H1 (cell line): Measurements from ENCODE around the gene TAF6. TPM values are rescaled to one million over a fixed set of nuclear protein-coding genes. Genes with fewer than 3 reads are reported as not detected.

Source experiments
- CTCF ChIA-PET: fragments of 300-600 bp; sonication (Branson Sonifier 250); formaldehyde crosslinking; loops from one replicate; lab custom pipeline; 2021; ENCODE audit not compliant: partially characterized antibody; lab: Charles Lee
- POLR2A ChIA-PET: fragments of 300-600 bp; sonication (Branson Sonifier 250); formaldehyde crosslinking; loops from one replicate; lab custom pipeline; 2021; ENCODE audit warnings: inconsistent platforms; ENCODE audit not compliant: partially characterized antibody; lab: Charles Lee
- DNase-seq, 2 experiments: peaks; one replicate each; pipeline versions ENCODE4 v3.0.0 to v3.0.0-alpha.2; 2010 to 2022; ENCODE audit warnings: low spot score in 2 of 2, low read depth in 1 of 2, mixed read lengths in 1 of 2
- FAIRE-seq: peaks from 2 replicates; lab custom pipeline; 2011; peaks lifted over from hg19 to GRCh38; lab: Jason Lieb, UNC
- H2AFZ ChIP-seq: 2 replicates; pipeline ENCODE4 v1.8.1; 2012; ENCODE audit warnings: low read length, inconsistent platforms
- H2AK5ac ChIP-seq: 2 replicates; pipeline ENCODE4 v1.6.1; 2013; ENCODE audit warnings: low read depth, low read length
- H2BK120ac ChIP-seq: replicated peaks from 2 replicates; pipeline ENCODE3; 2013; ENCODE audit warnings: low read depth, low read length, inconsistent platforms
- H2BK12ac ChIP-seq: 2 replicates; pipeline ENCODE4 v1.6.1; 2013; ENCODE audit warnings: low read depth, low read length
- H2BK15ac ChIP-seq: 2 replicates; pipeline ENCODE4 v1.6.1; 2013; ENCODE audit warnings: low read length
- H2BK20ac ChIP-seq: 2 replicates; pipeline ENCODE4 v1.6.1; 2013; ENCODE audit warnings: low read length
- H2BK5ac ChIP-seq: 2 replicates; pipeline ENCODE4 v1.6.1; 2013; ENCODE audit warnings: low read depth, low read length
- H3K14ac ChIP-seq: 2 replicates; pipeline ENCODE4 v1.6.1; 2013; ENCODE audit warnings: inconsistent platforms; ENCODE audit not compliant: insufficient read length
- H3K18ac ChIP-seq: 2 replicates; pipeline ENCODE4 v1.6.1; 2013; ENCODE audit warnings: low read length; ENCODE audit errors: extremely low read depth
- H3K23ac ChIP-seq: 2 replicates; pipeline ENCODE4 v1.6.1; 2013; ENCODE audit warnings: inconsistent platforms; ENCODE audit not compliant: insufficient read length
- H3K23me2 ChIP-seq: 2 replicates; pipeline ENCODE4 v1.6.1; 2013; ENCODE audit warnings: low read depth, low read length
- H3K27ac ChIP-seq: 2 replicates; pipeline ENCODE4 v1.6.1; 2011; ENCODE audit warnings: low read depth, low read length, inconsistent platforms
- H3K27me3 ChIP-seq, 4 experiments: replicated peaks in 1 of 4; 1 replicate in 1 of 4; 2 replicates in 3 of 4; pipeline versions ENCODE4 v1.6.1 to v1.8.1; 2011 to 2013; ENCODE audit warnings: low read length in 3 of 4, mild to moderate bottlenecking in 3 of 4, inconsistent platforms in 2 of 4, mixed read lengths in 2 of 4, moderate library complexity in 1 of 4; ENCODE audit not compliant: control insufficient read depth in 3 of 4, insufficient read depth in 3 of 4; ENCODE audit errors: extremely low read depth in 1 of 4
- H3K36me3 ChIP-seq, 4 experiments: 2 replicates each; pipeline versions ENCODE4 v1.6.1 to v1.8.1; 2011 to 2013; ENCODE audit warnings: mild to moderate bottlenecking in 4 of 4, low read length in 3 of 4, moderate library complexity in 2 of 4, control low read depth in 1 of 4, inconsistent platforms in 1 of 4; ENCODE audit not compliant: insufficient read depth in 4 of 4, control insufficient read depth in 2 of 4
- H3K4ac ChIP-seq: replicated peaks from 2 replicates; pipeline ENCODE3; 2013; ENCODE audit warnings: low read length, low read depth, mixed read lengths, inconsistent platforms; ENCODE audit not compliant: insufficient read length
- H3K4me1 ChIP-seq, 4 experiments: replicated peaks in 1 of 4; 1 replicate in 1 of 4; 2 replicates in 3 of 4; pipeline versions ENCODE4 v1.6.1 to v1.8.1; 2011 to 2013; ENCODE audit warnings: low read length in 3 of 4, inconsistent platforms in 2 of 4, mixed read lengths in 1 of 4; ENCODE audit not compliant: insufficient read depth in 4 of 4, control insufficient read depth in 3 of 4
- H3K4me2 ChIP-seq, 2 experiments: 2 replicates each; pipeline versions ENCODE4 v1.6.1 to v1.8.1; 2011 to 2013; ENCODE audit warnings: low read depth in 2 of 2, low read length in 2 of 2, control low read depth in 1 of 2, inconsistent platforms in 1 of 2, mild to moderate bottlenecking in 1 of 2; ENCODE audit not compliant: insufficient read depth in 1 of 2
- H3K4me3 ChIP-seq, 4 experiments: fragments of 200-600, 300-600 bp in 1 of 4; sonication (generic), shearing (Covaris generic), sonication (Bioruptor Twin) in 1 of 4; 2 replicates each; pipeline versions ENCODE4 v1.5.1 to v1.8.1; 2011 to 2016; ENCODE audit warnings: low read length in 4 of 4, low read depth in 3 of 4, control low read depth in 2 of 4, inconsistent platforms in 2 of 4, mild to moderate bottlenecking in 2 of 4, mixed read lengths in 1 of 4, moderate library complexity in 1 of 4; ENCODE audit not compliant: insufficient read depth in 2 of 4; ENCODE audit errors: extremely low read depth in 1 of 4
- H3K56ac ChIP-seq: replicated peaks from 2 replicates; pipeline ENCODE3; 2013; ENCODE audit warnings: low read depth, mild to moderate bottlenecking, mixed read lengths, low read length, inconsistent platforms; ENCODE audit not compliant: insufficient read length
- H3K79me1 ChIP-seq: 2 replicates; pipeline ENCODE4 v1.6.1; 2013; ENCODE audit warnings: low read depth, low read length, control low read depth
- H3K79me2 ChIP-seq, 2 experiments: 2 replicates each; pipeline versions ENCODE4 v1.6.1 to v1.8.1; 2012 to 2013; ENCODE audit warnings: low read length in 2 of 2, mild to moderate bottlenecking in 2 of 2, inconsistent platforms in 1 of 2; ENCODE audit not compliant: insufficient read depth in 2 of 2, control insufficient read depth in 1 of 2
- H3K9ac ChIP-seq, 4 experiments: replicated peaks in 1 of 4; 1 replicate in 1 of 4; 2 replicates in 3 of 4; pipeline versions ENCODE4 v1.6.1 to v1.8.1; 2011 to 2013; ENCODE audit warnings: low read depth in 3 of 4, low read length in 3 of 4, control low read depth in 2 of 4, mild to moderate bottlenecking in 2 of 4, moderate library complexity in 2 of 4, inconsistent platforms in 1 of 4; ENCODE audit errors: extremely low read depth in 1 of 4
- H3K9me3 ChIP-seq, 2 experiments: 2 replicates each; pipeline versions ENCODE4 v1.6.1 to v1.8.1; 2012 to 2013; ENCODE audit warnings: mild to moderate bottlenecking in 2 of 2, moderate library complexity in 2 of 2, control low read depth in 1 of 2, inconsistent platforms in 1 of 2, low read depth in 1 of 2, low read length in 1 of 2, mixed read lengths in 1 of 2; ENCODE audit not compliant: insufficient read depth in 2 of 2
- H4K20me1 ChIP-seq, 2 experiments: replicated peaks in 1 of 2; 2 replicates each; pipeline versions ENCODE3 to v1.8.1; 2011 to 2013; ENCODE audit warnings: inconsistent platforms in 2 of 2, low read length in 2 of 2, mild to moderate bottlenecking in 1 of 2; ENCODE audit not compliant: insufficient read depth in 2 of 2, control insufficient read depth in 1 of 2
- H4K5ac ChIP-seq: 2 replicates; pipeline ENCODE4 v1.6.1; 2013; ENCODE audit warnings: low read length, low read depth, mixed read lengths, inconsistent platforms; ENCODE audit not compliant: insufficient read length
- H4K8ac ChIP-seq: 2 replicates; pipeline ENCODE4 v1.8.0; 2013; ENCODE audit warnings: mild to moderate bottlenecking, moderate library complexity, low read length, inconsistent platforms; ENCODE audit not compliant: insufficient read depth; ENCODE audit errors: extremely low read depth
- H4K91ac ChIP-seq: replicated peaks from 2 replicates; pipeline ENCODE3; 2013; ENCODE audit warnings: low read length, mixed read lengths, inconsistent platforms; ENCODE audit not compliant: insufficient read length
- BRCA1 ChIP-seq: IDR thresholded peaks from 2 replicates; pipeline ENCODE4 v1.6.1; 2012; ENCODE audit warnings: low read depth, low read length, improper control_type of control experiment
- CHD2 ChIP-seq: IDR thresholded peaks from 2 replicates; pipeline ENCODE4 v1.6.1; 2012; ENCODE audit warnings: low read length, improper control_type of control experiment
- EZH2 ChIP-seq: fragments of 200-600 bp; sonication (generic); IDR thresholded peaks from 2 replicates; pipeline ENCODE4 v1.7.1; 2012; ENCODE audit warnings: low read depth, mild to moderate bottlenecking, moderate library complexity, low read length, inconsistent platforms; ENCODE audit not compliant: severe bottlenecking
- GTF2F1 ChIP-seq: IDR thresholded peaks from 2 replicates; pipeline ENCODE4 v1.6.1; 2012; ENCODE audit warnings: low read depth, low read length, improper control_type of control experiment, borderline replicate concordance
- JUN ChIP-seq: IDR thresholded peaks from 2 replicates; pipeline ENCODE4 v1.6.1; 2011; ENCODE audit warnings: low read depth, mild to moderate bottlenecking, improper control_type of control experiment, low read length
- JUND ChIP-seq: IDR thresholded peaks from 2 replicates; pipeline ENCODE4 v1.6.1; 2011; ENCODE audit warnings: mild to moderate bottlenecking, improper control_type of control experiment, low read length
- NANOG ChIP-seq: IDR thresholded peaks from 2 replicates; pipeline ENCODE4 v1.6.1; 2011; ENCODE audit warnings: low read length, low read depth, mild to moderate bottlenecking, inconsistent platforms; ENCODE audit not compliant: insufficient read depth, poor library complexity, severe bottlenecking
- POLR2AphosphoS5 ChIP-seq: IDR thresholded peaks from 2 replicates; pipeline ENCODE4 v1.6.1; 2011; ENCODE audit warnings: low read depth, low read length
- RFX5 ChIP-seq: IDR thresholded peaks from 2 replicates; pipeline ENCODE4 v1.6.1; 2011; ENCODE audit warnings: low read depth, low read length, improper control_type of control experiment, borderline replicate concordance
- RXRA ChIP-seq: IDR thresholded peaks from 2 replicates; pipeline ENCODE4 v1.6.1; 2011; ENCODE audit warnings: low read depth, mild to moderate bottlenecking, low read length, moderate library complexity; ENCODE audit not compliant: insufficient read depth
- SP4 ChIP-seq: IDR thresholded peaks from 2 replicates; pipeline ENCODE4 v1.6.1; 2012; ENCODE audit warnings: low read length, inconsistent platforms
- YY1 ChIP-seq: IDR thresholded peaks from 2 replicates; pipeline ENCODE4 v1.6.1; 2011; ENCODE audit warnings: low read depth, mild to moderate bottlenecking, low read length
- ZNF274 ChIP-seq: IDR thresholded peaks from 2 replicates; pipeline ENCODE4 v1.7.0; 2012; ENCODE audit warnings: low read length, borderline replicate concordance; ENCODE audit errors: extremely low read depth
- WGBS, 2 experiments: shearing (Covaris generic) in 1 of 2; methylation state at CpG; one replicate each; pipeline versions ENCODE4 v1.1.6 to v1.1.7; 2013 to 2015; ENCODE audit warnings: low lambda C conversion rate in 2 of 2, mixed read lengths in 2 of 2, inconsistent platforms in 1 of 2, low coverage in 1 of 2, missing lambda C conversion rate in 1 of 2; ENCODE audit not compliant: insufficient replicate concordance in 2 of 2, insufficient coverage in 1 of 2, insufficient read length in 1 of 2; ENCODE audit errors: extremely low coverage in 1 of 2, missing lambda C conversion rate in 1 of 2; 5-methylcytosine and 5-hydroxymethylcytosine counted together
- polyA plus RNA-seq, 7 experiments: library from polyadenylated mRNA; depleted of rRNA in 3 of 7; stranded (reverse) in 5 of 7; unstranded in 2 of 7; fragments of >200 nt in 5 of 7; fragments of 200-250 nt in 2 of 7; gene quantifications; 1 replicate in 5 of 7; 2 replicates in 1 of 7; 4 replicates in 1 of 7; pipeline versions ENCODE4 v1.2.1 to v1.2.3, GENCODE V29; 2011 to 2013; ENCODE audit warnings: missing spikeins in 2 of 7, mixed read lengths in 2 of 7
- total RNA-seq: library from RNA; stranded (reverse); fragmentation: NEBNext Ultra II Directional; extraction: Animal tissue kit (Norgen Biotek cat#: 25700); gene quantifications from 2 replicates; pipeline ENCODE4 v1.2.1, GENCODE V29; 2021
- TF ChIP-seq, protein P1 (sequence below): IDR thresholded peaks from 2 replicates; pipeline ENCODE4 v1.6.1; 2012; ENCODE audit warnings: inconsistent platforms

TAF6 gene
- total and polyA plus RNA-seq, 2 of the 8 experiments (the other 6 are each of a cell fraction or from before 2014, with no cell fraction given): 66.7 to 101 TPM

DNA sequence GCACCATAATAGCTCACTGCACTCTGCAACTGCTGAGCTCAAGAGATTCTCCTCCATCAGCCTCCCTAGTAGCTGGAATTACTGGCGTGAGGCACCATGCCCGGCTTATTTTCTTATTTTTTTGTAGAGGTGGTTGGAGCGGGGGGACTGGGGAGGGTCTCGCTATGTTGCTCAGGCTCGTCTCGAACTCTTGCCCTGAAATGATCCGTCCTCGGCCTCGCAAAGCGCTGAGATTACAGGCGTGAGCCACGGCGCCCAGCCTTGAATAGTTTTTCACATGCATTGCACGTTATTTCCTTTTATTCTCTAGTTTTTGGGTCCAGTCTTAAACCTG is 29.0 kb upstream of the TAF6 start:
- H3K56ac ChIP-seq: peak overlapping the region; percentile 8
- H4K8ac ChIP-seq: 0 out of 2 replicates have a peak overlapping the region, but pooled peaks have one; percentile 39
- POLR2A ChIA-PET: interaction anchor here (0.7 to 2.8 kb wide), 21 partner anchors 8 to 63 kb away, joined by 3 to 45 read pairs (median 5); partner anchors contain the start of genes AP4M1, COPS6, GAL3ST4 and GPC2
- H3K4me2 ChIP-seq: peak overlapping the region; percentile 55 to 65
- no peak for FAIRE-seq
- H2BK12ac ChIP-seq: no peak overlapping the region
- H4K5ac ChIP-seq: peak overlapping the region; percentile 34
- no peaks in the 10 kb centered on the region for H3K9me3 ChIP-seq
- H3K27me3 ChIP-seq: no peaks in the 10 kb centered on the region
- DNase-seq: no peak
- H4K20me1 ChIP-seq: peaks cover 1 to 3% of the 10 kb centered on the region in 2 experiments
- H3K79me2 ChIP-seq: peaks cover 0 to 12% of the 10 kb centered on the region in 2 experiments; a peak in 2 of 4 replicates
- H3K23ac ChIP-seq: no peak overlapping the region
- H3K4ac ChIP-seq: no peak overlapping the region
- WGBS, 2 experiments: 75% methylated on average over 14 of the region's 14 CpGs; no CpG with 5 or more reads in 1 of the 2 experiments
- H3K27ac ChIP-seq: no peak overlapping the region
- H3K14ac ChIP-seq: no peak overlapping the region
- peak overlapping the region; percentile 28; the same call in 1 of the 2 replicates for H2AFZ ChIP-seq
- peak overlapping the region in 1 of 4 experiments; percentile 16; a peak in 1 of 7 replicates for H3K9ac ChIP-seq
- H3K23me2 ChIP-seq: peaks cover 3% of the 10 kb centered on the region
- H2BK20ac ChIP-seq: no peak overlapping the region
- H2BK15ac ChIP-seq: no peak overlapping the region
- H3K4me1 ChIP-seq: peaks cover 0 to 4% (median under 1%) of the 10 kb centered on the region in 4 experiments; a peak in 2 of 7 replicates
- H3K79me1 ChIP-seq: no peaks in the 10 kb centered on the region; the same call in 1 of the 2 replicates
- H3K18ac ChIP-seq: no peak overlapping the region
- no peak overlapping the region for H2BK120ac ChIP-seq
- CTCF ChIA-PET: interaction anchor here (0.7 to 10.2 kb wide), 4 partner anchors 11 to 69 kb away, joined by 3 to 108 read pairs (median 8); no protein-coding TSS in a partner anchor
- H4K91ac ChIP-seq: no peak overlapping the region
- H3K4me3 ChIP-seq: peak overlapping the region in 3 of 4 experiments; percentile 1 to 79 (median 16); a peak in 5 of 8 replicates
- peaks cover 2 to 8% (median 5%) of the 10 kb centered on the region in 4 experiments; a peak in 5 of 8 replicates for H3K36me3 ChIP-seq
- no peak overlapping the region for H2AK5ac ChIP-seq
- H2BK5ac ChIP-seq: no peak overlapping the region
- TF ChIP-seq CHD2: no peak
- no peak for TF ChIP-seq JUND
- TF ChIP-seq YY1: no peak
- TF ChIP-seq, protein P1, sequence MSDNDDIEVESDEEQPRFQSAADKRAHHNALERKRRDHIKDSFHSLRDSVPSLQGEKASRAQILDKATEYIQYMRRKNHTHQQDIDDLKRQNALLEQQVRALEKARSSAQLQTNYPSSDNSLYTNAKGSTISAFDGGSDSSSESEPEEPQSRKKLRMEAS: no peak
- TF ChIP-seq ZNF274: no peak
- TF ChIP-seq NANOG: no peak
- TF ChIP-seq SP4: no peak
- no peak for TF ChIP-seq RXRA
- no peak for TF ChIP-seq RFX5
- no peak for TF ChIP-seq JUN
- TF ChIP-seq POLR2AphosphoS5: no peak
- no peak for TF ChIP-seq EZH2
- no peak for TF ChIP-seq GTF2F1
- TF ChIP-seq BRCA1: no peak
